HepG2 (cell line): ENCODE data around the gene PRKAR1B. TPM values are rescaled to one million over a fixed set of nuclear protein-coding genes. Genes with fewer than 3 reads are reported as not detected.
A peak's percentile ranks its signal among the peaks of the same experiment; 100 is the strongest.

Experiments used
- CENPX ChIP-seq: sonication (generic); formaldehyde crosslinking; IDR thresholded peaks from 2 replicates; pipeline ENCODE4 v1.9.0; 2021; ENCODE audit warnings: mild to moderate bottlenecking, missing genetic modification reagents, moderate library complexity
- DR1 ChIP-seq: sonication (generic); formaldehyde crosslinking; IDR thresholded peaks from 2 replicates; pipeline ENCODE4 v1.8.0; 2021; ENCODE audit warnings: mild to moderate bottlenecking, missing genetic modification reagents, inconsistent platforms
- FOXJ3 ChIP-seq: sonication (generic); formaldehyde crosslinking; IDR thresholded peaks from 2 replicates; pipeline ENCODE4 v1.4.0; 2020; ENCODE audit warnings: missing genetic modification reagents, mild to moderate bottlenecking, borderline replicate concordance
- FOXK2 ChIP-seq: fragments of 450-650 bp; IDR thresholded peaks from 2 replicates; pipeline ENCODE4 v1.6.1; 2016
- JDP2 ChIP-seq: sonication (generic); formaldehyde crosslinking; IDR thresholded peaks from 2 replicates; pipeline ENCODE4 v1.8.1; 2022; ENCODE audit warnings: missing genetic modification reagents, borderline replicate concordance
- LCORL ChIP-seq, 2 experiments: fragments of 450-650 bp in 1 of 2; sonication (generic) in 1 of 2; formaldehyde crosslinking in 1 of 2; IDR thresholded peaks; 2 replicates each; pipeline versions ENCODE4 v1.5.0 to v1.6.1; 2017 to 2020; ENCODE audit warnings: antibody characterized with exemption in 1 of 2, missing genetic modification reagents in 1 of 2
- NFKB2 ChIP-seq: sonication (generic); formaldehyde crosslinking; IDR thresholded peaks from 2 replicates; pipeline ENCODE4 v1.4.0; 2020; ENCODE audit warnings: missing genetic modification reagents, borderline replicate concordance
- NONO ChIP-seq, 2 experiments: fragments of 450-650 bp in 1 of 2; sonication (generic) in 1 of 2; formaldehyde crosslinking in 1 of 2; IDR thresholded peaks in 1 of 2; conservative IDR thresholded peaks in 1 of 2; 2 replicates each; pipeline versions ENCODE4 v1.6.1 to v1.8.0; 2017 to 2022; ENCODE audit warnings: mild to moderate bottlenecking in 1 of 2, missing genetic modification reagents in 1 of 2, moderate library complexity in 1 of 2
- RAD51 ChIP-seq: fragments of 450-650 bp; IDR thresholded peaks from 2 replicates; pipeline ENCODE4 v1.6.1; 2016; ENCODE audit warnings: borderline replicate concordance
- SATB2 ChIP-seq: sonication (generic); formaldehyde crosslinking; IDR thresholded peaks from 2 replicates; pipeline ENCODE4 v1.5.0; 2020; ENCODE audit warnings: missing genetic modification reagents
- SMAD1 ChIP-seq: sonication (generic); formaldehyde crosslinking; IDR thresholded peaks from 2 replicates; pipeline ENCODE4 v1.4.0; 2020; ENCODE audit warnings: missing genetic modification reagents, low read depth, mild to moderate bottlenecking, borderline replicate concordance
- SRY ChIP-seq: sonication (generic); formaldehyde crosslinking; IDR thresholded peaks from 2 replicates; pipeline ENCODE4 v1.8.0; 2022; ENCODE audit warnings: mild to moderate bottlenecking, missing genetic modification reagents
- ZBTB21 ChIP-seq: sonication (generic); formaldehyde crosslinking; IDR thresholded peaks from 2 replicates; pipeline ENCODE4 v1.4.0; 2020; ENCODE audit warnings: missing genetic modification reagents
- ZFYVE20 ChIP-seq: sonication (generic); formaldehyde crosslinking; IDR thresholded peaks from 2 replicates; pipeline ENCODE4 v1.8.0; 2023; ENCODE audit warnings: low read depth, mild to moderate bottlenecking, moderate library complexity, missing genetic modification reagents, borderline replicate concordance
- ZNF232 ChIP-seq: sonication (generic); formaldehyde crosslinking; IDR thresholded peaks from 2 replicates; pipeline ENCODE4 v1.4.0; 2020; ENCODE audit warnings: missing genetic modification reagents, borderline replicate concordance
- ZNF274 ChIP-seq: sonication (generic); formaldehyde crosslinking; IDR thresholded peaks from 2 replicates; pipeline ENCODE4 v1.5.1; 2020; ENCODE audit warnings: mild to moderate bottlenecking, missing genetic modification reagents
- ZNF468 ChIP-seq: sonication (generic); formaldehyde crosslinking; IDR thresholded peaks from 2 replicates; pipeline ENCODE4 v1.8.0; 2022; ENCODE audit warnings: mild to moderate bottlenecking, moderate library complexity, missing genetic modification reagents
- ZNF550 ChIP-seq: sonication (generic); formaldehyde crosslinking; IDR thresholded peaks from 2 replicates; pipeline ENCODE4 v1.4.0; 2020; ENCODE audit warnings: mild to moderate bottlenecking, missing genetic modification reagents, borderline replicate concordance
- ZNF616 ChIP-seq: sonication (generic); formaldehyde crosslinking; IDR thresholded peaks from 2 replicates; pipeline ENCODE4 v1.5.0; 2020; ENCODE audit warnings: low read depth, mild to moderate bottlenecking, missing genetic modification reagents
- ZNF670 ChIP-seq: sonication (generic); formaldehyde crosslinking; IDR thresholded peaks from 2 replicates; pipeline ENCODE4 v1.8.0; 2022; ENCODE audit warnings: mild to moderate bottlenecking, missing genetic modification reagents, borderline replicate concordance
- ZNF672 ChIP-seq: sonication (generic); formaldehyde crosslinking; IDR thresholded peaks from 2 replicates; pipeline ENCODE4 v1.8.1; 2022; ENCODE audit warnings: missing genetic modification reagents
- ZNF709 ChIP-seq: sonication (generic); formaldehyde crosslinking; IDR thresholded peaks from 2 replicates; pipeline ENCODE4 v1.5.0; 2020; ENCODE audit warnings: mild to moderate bottlenecking, missing genetic modification reagents
- ZNF724P ChIP-seq: sonication (generic); formaldehyde crosslinking; IDR thresholded peaks from 2 replicates; pipeline ENCODE4 v1.8.0; 2022; ENCODE audit warnings: missing genetic modification reagents, borderline replicate concordance
- ZSCAN22 ChIP-seq: sonication (generic); formaldehyde crosslinking; IDR thresholded peaks from 2 replicates; pipeline ENCODE4 v1.4.0; 2020; ENCODE audit warnings: mild to moderate bottlenecking, missing genetic modification reagents
- polyA plus RNA-seq, 8 experiments: library from polyadenylated mRNA; depleted of rRNA in 3 of 8; stranded (reverse) in 7 of 8; unstranded in 1 of 8; fragments of >200 nt; fragmentation: Illumina TruSeq in 4 of 8; extraction: Trizol in 4 of 8; gene quantifications; 2 replicates each; pipeline versions ENCODE4 v1.2.1 to v1.2.3, GENCODE V29; 2011 to 2016; ENCODE audit warnings: low read depth in 4 of 8, missing spikeins in 1 of 8, mixed read lengths in 1 of 8; ENCODE audit not compliant: insufficient read depth in 1 of 8
- total RNA-seq, 5 experiments: library from RNA; depleted of rRNA; stranded (reverse); fragments of >200 nt; fragmentation: Illumina TruSeq; extraction: Trizol; gene quantifications; 2 replicates each; pipeline ENCODE4 v1.2.3, GENCODE V29; 2016; ENCODE audit warnings: low read depth in 1 of 5
- TF ChIP-seq, protein P1 (sequence below): sonication (generic); formaldehyde crosslinking; IDR thresholded peaks from 2 replicates; pipeline ENCODE4 v1.5.0; 2020; ENCODE audit warnings: mild to moderate bottlenecking, low read depth, missing genetic modification reagents, borderline replicate concordance
- TF ChIP-seq, protein P2 (sequence below): IDR thresholded peaks from 2 replicates; pipeline ENCODE4 v1.4.0; 2020; ENCODE audit warnings: mild to moderate bottlenecking, missing genetic modification reagents

PRKAR1B gene
- total and polyA plus RNA-seq, 2 of the 13 experiments (the other 11 are each of a cell fraction or from before 2014, with no cell fraction given), result 7.9 to 28.2 TPM

DNA sequence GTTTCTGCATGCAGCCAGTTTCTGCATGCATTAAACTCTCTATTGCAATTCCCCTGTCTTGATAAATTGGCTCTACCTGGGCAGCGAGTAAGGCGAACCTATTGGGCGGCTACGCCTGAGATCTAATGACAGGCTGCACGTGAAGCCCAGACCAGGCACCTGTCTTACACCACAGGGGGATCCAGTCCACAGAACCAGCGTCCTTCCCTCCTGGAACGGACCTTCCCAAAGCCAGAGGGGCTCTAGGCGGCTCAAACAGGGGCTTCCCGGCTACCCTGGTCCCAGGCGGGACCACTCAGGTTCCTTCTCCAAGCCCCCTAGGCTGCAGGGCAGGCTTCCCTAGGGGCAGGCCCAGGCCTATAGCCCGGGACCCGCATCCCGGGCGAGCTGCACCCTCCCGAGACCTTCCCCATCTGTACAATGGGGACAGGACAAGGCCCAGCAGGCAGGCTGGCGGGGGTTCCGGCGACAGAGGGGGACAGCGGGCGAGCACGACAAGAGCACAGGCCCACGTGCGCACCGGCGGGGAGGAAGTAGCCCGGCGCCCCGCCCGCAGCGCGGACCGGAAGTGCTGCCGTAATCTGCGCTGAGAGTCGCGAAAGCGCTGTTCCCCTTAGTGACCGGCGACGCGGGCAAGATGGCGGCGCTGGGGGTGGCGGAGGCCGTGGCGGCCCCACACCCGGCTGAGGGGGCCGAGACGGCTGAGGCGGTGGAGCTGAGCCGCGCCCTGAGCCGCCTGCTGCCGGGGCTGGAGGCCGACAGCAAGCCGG lies 812 bp downstream of the PRKAR1B start, which contains the start of gene DNAAF5 (continued):
- TF ChIP-seq ZNF709 (CRISPR knock-in tag), result peak; percentile 79
- TF ChIP-seq DR1 (CRISPR knock-in tag), result peak; percentile 24; the same call in 1 of the 2 replicates
- peak; percentile 81; the same call in 1 of the 2 replicates for TF ChIP-seq ZNF724P
- TF ChIP-seq ZNF616, result 0 out of 2 replicates have a peak, but pooled peaks have one; percentile 62
- TF ChIP-seq ZNF274, result peak; percentile 92; the same call in 1 of the 2 replicates
- peak; percentile 24; the same call in 1 of the 2 replicates for TF ChIP-seq ZNF232 (CRISPR knock-in tag)
- TF ChIP-seq ZNF468 (CRISPR knock-in tag), result no peak
- no peak for TF ChIP-seq FOXJ3 (CRISPR knock-in tag)
- TF ChIP-seq SRY, result peak; percentile 81; the same call in 1 of the 2 replicates
- no peak for TF ChIP-seq ZFYVE20 (CRISPR knock-in tag)
- TF ChIP-seq, protein P1, sequence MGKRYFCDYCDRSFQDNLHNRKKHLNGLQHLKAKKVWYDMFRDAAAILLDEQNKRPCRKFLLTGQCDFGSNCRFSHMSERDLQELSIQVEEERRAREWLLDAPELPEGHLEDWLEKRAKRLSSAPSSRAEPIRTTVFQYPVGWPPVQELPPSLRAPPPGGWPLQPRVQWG (CRISPR knock-in tag), result no peak
- TF ChIP-seq ZBTB21 (CRISPR knock-in tag), result peak; percentile 33; the same call in 1 of the 2 replicates
- TF ChIP-seq, protein P2, sequence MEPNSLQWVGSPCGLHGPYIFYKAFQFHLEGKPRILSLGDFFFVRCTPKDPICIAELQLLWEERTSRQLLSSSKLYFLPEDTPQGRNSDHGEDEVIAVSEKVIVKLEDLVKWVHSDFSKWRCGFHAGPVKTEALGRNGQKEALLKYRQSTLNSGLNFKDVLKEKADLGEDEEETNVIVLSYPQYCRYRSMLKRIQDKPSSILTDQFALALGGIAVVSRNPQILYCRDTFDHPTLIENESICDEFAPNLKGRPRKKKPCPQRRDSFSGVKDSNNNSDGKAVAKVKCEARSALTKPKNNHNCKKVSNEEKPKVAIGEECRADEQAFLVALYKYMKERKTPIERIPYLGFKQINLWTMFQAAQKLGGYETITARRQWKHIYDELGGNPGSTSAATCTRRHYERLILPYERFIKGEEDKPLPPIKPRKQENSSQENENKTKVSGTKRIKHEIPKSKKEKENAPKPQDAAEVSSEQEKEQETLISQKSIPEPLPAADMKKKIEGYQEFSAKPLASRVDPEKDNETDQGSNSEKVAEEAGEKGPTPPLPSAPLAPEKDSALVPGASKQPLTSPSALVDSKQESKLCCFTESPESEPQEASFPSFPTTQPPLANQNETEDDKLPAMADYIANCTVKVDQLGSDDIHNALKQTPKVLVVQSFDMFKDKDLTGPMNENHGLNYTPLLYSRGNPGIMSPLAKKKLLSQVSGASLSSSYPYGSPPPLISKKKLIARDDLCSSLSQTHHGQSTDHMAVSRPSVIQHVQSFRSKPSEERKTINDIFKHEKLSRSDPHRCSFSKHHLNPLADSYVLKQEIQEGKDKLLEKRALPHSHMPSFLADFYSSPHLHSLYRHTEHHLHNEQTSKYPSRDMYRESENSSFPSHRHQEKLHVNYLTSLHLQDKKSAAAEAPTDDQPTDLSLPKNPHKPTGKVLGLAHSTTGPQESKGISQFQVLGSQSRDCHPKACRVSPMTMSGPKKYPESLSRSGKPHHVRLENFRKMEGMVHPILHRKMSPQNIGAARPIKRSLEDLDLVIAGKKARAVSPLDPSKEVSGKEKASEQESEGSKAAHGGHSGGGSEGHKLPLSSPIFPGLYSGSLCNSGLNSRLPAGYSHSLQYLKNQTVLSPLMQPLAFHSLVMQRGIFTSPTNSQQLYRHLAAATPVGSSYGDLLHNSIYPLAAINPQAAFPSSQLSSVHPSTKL (CRISPR knock-in tag), result peak; percentile 27; the same call in 1 of the 2 replicates
- no peak for TF ChIP-seq ZNF550 (CRISPR knock-in tag)
- TF ChIP-seq LCORL (IDR thresholded peaks at IDR 0.05), result no peak
- peak; percentile 50; the same call in 1 of the 2 replicates for TF ChIP-seq LCORL (CRISPR knock-in tag; IDR thresholded peaks at IDR 0.05)
- TF ChIP-seq SATB2 (CRISPR knock-in tag), result no peak
- 0 out of 2 replicates have a peak, but pooled peaks have one; percentile 56 for TF ChIP-seq ZNF670 (CRISPR knock-in tag)
- TF ChIP-seq NONO (IDR thresholded peaks at IDR 0.05), result no peak
- peak; percentile 79 for TF ChIP-seq NONO (CRISPR knock-in tag; conservative IDR thresholded peaks at IDR 0.05)
- no peak for TF ChIP-seq CENPX
- no peak for TF ChIP-seq FOXK2
- no peak for TF ChIP-seq ZNF672 (CRISPR knock-in tag)
- no peak for TF ChIP-seq RAD51
- TF ChIP-seq ZSCAN22, result peak; percentile 71; the same call in 1 of the 2 replicates
- peak; percentile 64; the same call in 1 of the 2 replicates for TF ChIP-seq NFKB2
- 0 out of 2 replicates have a peak, but pooled peaks have one; percentile 71 for TF ChIP-seq SMAD1 (CRISPR knock-in tag)
- TF ChIP-seq JDP2 (CRISPR knock-in tag), result no peak
